Inferior parietal cortex (tissue), 1 donor: ENCODE data around the gene SLC39A9.
A peak's percentile ranks its signal among the peaks of the same experiment; 100 is the strongest.

Experiments used
- DNase-seq: peaks from one replicate; pipeline ENCODE4 v3.0.0-alpha.2; 2016; ENCODE audit errors: extremely low spot score

Gene SLC39A9

GRCh38 chr14:69398053-69398817 lies at the start of gene SLC39A9, which contains the start of gene ERH:
Gene SLC39A9 (plus strand): TSS chr14:69398692. CDS start chr14:69399370, 678 bp downstream.
Gene ERH (minus strand): TSS chr14:69398299. CDS start chr14:69398233, 66 bp downstream.
- peak; percentile 99 for DNase-seq

DNA sequence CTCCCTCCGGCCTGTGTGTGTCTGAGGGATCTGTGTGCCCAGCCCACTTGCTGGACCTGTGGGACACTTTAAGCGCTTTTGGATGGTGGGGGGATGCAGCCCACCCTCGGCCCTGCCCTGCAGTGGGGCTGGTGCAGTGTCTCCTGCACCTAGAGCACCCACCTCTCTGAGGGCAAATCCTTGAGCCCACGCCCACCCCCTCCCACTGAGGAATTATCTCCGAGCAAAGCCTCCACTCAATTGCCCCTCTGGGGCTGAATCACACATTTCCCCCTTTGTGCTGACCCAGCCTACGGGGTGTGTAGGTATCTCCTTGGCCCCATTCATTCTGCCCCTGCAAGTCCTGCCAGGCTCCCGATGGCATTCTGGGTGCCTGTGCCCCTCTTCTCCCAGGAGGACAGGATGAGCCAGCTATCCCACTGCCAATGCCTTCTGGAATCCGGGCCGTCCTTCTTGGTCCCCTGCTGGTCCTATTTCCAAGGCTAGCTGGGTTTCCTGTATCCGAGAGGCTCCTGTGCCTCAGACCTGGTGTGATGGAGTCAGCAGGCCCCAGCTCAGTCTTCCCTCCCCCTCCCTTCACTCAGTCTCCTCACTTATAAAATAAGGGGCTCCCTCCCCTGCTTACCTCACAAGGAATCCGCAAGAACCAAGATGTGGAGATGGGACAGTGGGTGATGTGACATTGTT lies 49.3 kb upstream of the SLC39A9 start:
- no peak for DNase-seq

DNA sequence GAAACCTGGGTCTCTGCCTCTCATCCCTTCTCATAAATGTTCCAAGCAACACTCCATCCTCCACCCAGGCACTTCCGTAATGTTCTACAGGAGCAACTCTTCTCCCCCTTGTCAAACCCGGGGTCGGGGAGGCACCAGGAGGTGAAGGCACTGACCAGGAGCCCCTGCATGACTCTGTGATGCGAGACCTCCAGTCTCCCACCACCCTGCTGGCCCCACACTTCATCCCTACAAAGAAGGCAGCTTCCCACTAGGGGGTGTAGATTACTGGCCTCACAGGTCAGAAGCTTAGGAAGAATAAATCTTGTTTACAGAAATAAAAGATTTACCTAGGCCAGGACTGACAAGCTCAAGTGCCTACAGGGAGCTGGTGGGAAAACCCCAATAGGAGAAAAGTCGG lies 47.6 kb upstream of the SLC39A9 start:
- no peak for DNase-seq

DNA sequence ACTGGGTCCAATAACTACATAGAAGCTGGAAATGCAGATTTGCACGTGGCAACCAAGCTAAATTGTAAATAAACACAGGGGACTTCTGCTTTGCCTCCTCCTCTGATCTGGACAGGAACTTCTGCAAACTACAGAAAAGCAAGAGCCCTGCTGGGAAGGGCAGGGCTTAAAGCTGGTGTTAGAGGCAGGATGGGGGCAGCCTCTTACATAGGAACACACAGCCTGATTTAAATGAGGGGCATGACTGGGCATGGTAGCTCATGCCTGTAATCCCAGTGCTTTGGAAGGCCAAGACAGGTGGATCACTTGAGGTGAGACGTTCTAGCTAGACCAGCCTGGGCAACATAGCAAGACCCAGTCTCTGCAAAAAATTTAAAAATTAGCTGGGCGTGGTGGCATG lies 47.1 kb upstream of the SLC39A9 start:
- DNase-seq: no peak

- DNase-seq: no peak
Measured at GRCh38 chr14:69351911-69352310, 46.6 kb upstream of the SLC39A9 start.

GRCh38 chr14:69353168-69353567 lies 45.3 kb upstream of the SLC39A9 start:
- DNase-seq: no peak

DNA sequence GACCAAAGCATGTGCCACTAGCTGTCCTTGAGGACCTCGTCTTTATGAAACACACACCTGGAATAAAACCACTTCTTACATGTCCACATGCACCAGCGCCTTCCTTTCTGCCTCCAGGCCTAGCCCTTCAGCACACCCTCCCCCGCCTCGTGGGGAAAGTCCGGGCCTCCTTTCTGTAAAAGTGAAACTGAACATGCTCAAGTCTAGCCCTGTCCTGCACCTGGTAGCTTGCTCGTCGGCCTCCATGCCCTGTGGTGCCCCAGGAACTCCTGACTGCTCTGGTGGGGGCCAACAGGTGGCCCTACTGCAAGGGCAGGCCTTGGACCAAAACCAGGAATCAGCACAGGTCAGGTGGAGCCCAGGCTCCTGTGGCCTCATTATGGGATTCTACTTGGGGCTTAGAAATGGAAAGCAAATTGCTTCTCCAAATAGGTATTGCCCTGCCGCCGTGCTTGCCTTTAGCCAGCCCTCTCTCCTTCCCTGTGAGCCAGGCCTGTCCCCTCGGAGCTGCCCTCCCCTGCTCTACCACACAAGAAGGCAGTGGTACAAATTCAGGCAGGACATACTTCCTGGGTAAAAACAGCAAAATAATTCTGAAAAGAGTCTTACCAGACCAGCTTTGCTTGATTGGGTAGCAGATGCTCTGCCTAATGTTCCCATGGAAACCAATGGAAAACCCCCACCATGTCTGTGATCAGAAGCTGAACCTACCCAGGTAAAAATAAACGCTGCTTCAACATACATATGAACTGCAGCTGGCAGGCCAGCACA lies 43.9 kb upstream of the SLC39A9 start:
- peak; percentile 32 for DNase-seq

- DNase-seq: no peak
Measured at GRCh38 chr14:69355154-69355597, 43.3 kb upstream of the SLC39A9 start.

DNA sequence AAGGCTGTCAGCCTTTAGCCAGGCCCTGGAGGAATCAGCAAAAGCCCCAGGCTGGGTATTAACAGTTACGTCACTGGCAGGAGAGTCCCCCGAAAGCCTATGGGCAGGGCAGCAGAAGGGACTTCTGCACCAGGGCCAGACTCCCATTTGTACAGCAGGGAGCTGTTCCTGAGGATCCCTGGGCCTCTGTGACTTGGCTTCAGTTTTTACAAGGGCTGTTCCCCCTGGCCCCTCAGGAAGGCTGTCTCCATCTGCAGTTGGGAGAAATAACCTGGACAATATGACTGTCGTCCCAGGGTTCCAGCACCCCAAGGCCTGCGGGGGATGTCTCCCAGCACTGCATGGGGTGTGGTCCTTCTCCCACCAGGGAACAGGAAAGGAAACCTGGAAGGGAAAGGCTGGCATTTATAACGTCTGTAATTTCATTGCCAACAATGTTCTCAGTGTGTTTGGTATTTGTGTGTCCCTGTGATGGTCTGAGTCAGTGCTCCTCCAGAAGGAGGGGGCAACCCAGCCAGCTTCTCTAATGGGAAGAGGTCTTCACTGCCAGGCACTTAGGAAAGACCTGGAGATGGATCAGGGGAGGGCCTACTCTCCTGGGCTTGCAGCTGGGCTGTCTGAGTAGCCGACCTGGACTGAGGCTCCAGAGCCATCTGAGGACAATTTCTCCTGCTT lies 42.7 kb upstream of the SLC39A9 start:
- peak; percentile 3 for DNase-seq

GRCh38 chr14:69356903-69357543 lies 41.5 kb upstream of the SLC39A9 start:
- DNase-seq: no peak

DNA sequence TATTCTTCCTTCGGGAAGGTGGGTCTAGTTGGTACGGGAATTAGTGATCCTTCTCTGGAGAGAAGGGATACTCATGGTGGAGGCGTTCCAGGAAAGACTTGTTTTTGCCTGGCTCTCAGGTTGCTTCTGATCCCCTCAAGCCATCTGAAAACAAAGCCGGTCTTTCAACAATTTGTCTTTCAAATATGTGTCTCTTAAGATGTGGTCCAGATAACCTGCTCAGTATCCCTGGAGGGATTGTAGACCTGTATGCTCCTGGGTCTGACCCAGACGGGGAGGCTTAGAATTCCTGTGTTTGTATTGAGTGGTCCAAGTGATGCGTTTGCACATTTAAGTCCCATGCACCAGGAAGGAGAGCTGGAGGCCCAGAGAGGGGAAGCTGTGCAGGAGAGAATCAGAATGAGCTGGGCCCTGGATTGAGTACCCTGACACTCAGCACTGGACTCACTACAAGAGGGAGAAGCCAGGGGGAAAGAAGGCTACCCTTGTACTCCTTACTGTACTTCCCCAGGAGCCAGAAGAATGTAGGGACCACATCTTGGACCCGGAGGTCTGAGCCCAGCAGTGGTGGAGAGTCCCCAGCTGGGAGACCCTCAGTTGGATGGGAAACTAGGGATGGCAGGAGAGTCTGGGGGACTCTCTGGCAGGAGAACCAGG lies 40.8 kb upstream of the SLC39A9 start:
- no peak for DNase-seq

DNA sequence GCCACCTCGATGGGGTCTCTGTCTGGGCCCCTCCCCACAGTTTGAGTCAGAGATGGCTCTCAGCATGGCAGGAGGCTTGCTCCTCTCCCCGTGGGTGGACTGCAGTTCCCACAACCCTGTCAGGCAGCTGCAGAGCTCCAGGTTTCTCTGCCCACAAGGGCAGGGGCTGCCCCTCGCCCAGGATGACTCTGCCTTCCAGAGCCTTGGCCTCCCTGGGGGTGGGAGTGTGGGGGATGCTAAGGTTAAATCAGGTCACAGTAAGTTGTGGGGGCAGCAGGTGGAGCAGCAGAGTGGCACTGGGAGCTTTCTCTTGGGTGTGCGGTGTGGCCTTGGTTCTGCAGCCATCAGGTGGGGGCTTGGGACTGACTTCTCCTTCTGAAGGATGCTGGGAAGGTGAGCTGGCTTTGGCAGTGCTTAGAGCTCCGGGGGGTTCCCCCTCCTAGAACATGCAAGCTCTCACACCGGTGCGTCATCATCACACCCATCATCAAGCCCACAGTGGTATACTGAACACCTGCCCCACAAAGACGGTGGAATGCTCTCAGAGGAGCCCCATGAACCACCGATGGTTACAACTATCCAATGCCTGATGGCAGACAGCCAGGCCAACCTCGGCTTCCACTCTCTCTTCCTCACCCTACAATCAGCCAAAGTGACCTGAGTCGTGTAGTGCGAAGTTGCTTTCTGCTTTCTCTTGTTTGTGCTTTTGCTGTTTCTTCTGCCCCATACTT lies 40.1 kb upstream of the SLC39A9 start:
- DNase-seq: no peak

- peak; percentile 24 for DNase-seq
Measured at GRCh38 chr14:69358966-69359365, 39.5 kb upstream of the SLC39A9 start.

DNA sequence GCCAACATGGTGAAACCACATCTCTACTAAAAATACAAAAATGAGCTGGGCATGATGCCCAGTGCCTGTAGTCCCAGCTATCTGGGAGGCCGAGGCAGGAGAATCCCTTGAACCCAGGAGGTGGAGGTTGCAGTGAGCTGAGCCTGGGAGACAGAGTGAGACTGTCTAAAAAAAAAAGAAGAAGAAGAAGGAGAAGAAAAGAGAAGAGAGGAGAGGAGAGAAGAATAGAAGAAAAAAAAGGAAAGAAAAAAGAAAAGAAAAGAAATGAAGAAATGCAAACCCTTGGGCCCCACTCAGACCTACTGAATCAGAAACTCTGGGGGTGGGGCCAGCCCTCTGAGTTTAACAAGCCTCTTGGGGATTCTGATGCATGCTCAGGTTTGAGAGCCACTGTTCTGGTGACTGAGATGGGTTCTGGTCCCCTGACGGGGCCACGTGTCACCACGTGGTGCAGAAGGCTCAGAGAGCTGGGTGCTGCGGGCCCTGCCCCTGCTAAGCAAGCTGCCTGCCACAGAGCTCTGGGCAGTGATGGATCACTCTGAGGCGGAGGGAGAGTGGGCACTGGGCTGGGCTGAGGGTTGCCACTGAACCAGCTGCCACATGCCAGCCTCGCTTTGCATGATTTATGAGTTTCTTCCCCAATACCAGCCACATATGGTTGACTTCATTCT lies 37.9 kb upstream of the SLC39A9 start:
- DNase-seq: no peak

- DNase-seq: peak; percentile 29
Measured at GRCh38 chr14:69363055-69363454, 35.4 kb upstream of the SLC39A9 start.

GRCh38 chr14:69363964-69364363 lies 34.5 kb upstream of the SLC39A9 start:
- DNase-seq: no peak

DNA sequence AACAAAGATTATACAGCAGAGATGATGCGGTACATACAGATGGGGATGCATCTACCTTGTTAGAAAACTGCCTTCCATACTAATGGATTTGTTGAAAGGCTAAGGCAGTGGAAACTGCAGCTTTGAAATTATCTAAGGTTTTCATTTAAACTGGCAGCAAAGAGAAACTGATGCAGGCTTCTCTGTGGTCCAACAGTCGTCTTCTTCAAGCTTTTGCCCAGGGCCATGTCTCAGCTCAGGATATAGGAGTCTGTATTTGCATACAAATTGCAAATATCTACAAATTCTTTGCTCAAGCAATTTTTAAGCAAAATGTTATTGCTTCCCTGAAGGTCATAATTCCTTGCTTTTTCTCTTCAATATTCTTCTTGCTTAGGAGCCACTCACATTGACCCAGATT lies 34.1 kb upstream of the SLC39A9 start:
- DNase-seq: no peak

DNA sequence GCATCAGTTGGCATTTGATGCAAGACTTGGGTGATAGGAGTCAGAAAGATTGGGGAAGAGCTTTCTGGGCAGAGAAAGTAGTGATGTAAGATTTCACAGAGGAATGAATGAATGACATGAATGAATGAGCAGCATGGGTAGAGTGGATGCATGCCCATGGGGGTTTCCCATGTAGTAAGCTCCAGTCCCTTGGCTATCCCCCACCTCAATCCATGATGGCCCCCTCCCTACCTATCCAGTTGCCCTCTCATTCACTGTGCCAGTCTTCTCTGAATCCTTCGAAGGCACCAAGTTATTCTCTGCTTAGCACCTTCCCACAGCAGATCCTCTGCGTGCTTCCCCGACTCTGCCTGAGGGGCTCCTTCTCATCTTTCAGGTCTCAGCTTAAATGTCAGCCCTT lies 32.4 kb upstream of the SLC39A9 start:
- no peak for DNase-seq

DNA sequence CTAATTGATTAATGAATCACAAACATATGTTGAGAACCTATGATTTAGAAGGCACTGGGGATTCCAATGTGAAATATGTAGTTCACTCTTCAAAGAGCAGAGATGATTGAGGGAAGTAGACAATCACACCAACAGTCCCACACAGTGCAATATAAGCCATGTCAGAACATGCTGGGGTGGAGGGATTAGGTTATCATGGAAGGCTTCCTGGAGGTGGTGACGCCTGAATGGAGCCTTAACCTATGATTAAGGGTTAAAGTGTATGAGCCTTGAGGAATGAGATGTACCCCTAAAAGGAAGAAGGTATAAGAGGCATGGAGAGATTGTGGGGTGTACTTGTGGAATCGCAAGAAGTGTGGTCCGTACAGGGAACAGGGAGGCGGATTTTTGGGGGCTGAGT lies 31.7 kb upstream of the SLC39A9 start:
- no peak for DNase-seq

DNA sequence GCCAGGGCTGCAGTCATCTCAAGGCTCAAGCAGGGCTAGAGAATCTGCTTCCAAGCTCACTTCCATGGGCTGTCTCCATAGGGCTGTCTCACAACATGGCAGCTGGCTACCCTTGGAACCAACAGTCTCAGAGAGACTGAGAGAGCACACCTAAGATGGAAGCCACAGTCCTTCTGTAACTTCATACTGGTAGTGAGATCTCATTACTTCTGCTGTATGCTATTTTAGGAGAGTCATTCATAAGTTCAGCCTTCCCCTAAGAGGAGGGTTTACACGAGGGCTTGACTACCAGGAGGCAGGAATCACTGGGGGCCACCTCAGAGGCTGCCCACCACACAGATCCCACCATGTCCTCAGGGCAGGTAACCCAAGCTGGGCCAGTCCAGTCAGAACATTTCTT lies 30.1 kb upstream of the SLC39A9 start:
- no peak for DNase-seq
